ENCODE measurements around the gene SNX25. TPM values are rescaled to one million over a fixed set of nuclear protein-coding genes. Genes with fewer than 3 reads are reported as not detected.
A peak's percentile ranks its signal among the peaks of the same experiment; 100 is the strongest.

The SNX25 gene
- total and polyA plus RNA-seq, 2 experiments from 2014 or later: 6.9 to 25.0 TPM

DNA sequence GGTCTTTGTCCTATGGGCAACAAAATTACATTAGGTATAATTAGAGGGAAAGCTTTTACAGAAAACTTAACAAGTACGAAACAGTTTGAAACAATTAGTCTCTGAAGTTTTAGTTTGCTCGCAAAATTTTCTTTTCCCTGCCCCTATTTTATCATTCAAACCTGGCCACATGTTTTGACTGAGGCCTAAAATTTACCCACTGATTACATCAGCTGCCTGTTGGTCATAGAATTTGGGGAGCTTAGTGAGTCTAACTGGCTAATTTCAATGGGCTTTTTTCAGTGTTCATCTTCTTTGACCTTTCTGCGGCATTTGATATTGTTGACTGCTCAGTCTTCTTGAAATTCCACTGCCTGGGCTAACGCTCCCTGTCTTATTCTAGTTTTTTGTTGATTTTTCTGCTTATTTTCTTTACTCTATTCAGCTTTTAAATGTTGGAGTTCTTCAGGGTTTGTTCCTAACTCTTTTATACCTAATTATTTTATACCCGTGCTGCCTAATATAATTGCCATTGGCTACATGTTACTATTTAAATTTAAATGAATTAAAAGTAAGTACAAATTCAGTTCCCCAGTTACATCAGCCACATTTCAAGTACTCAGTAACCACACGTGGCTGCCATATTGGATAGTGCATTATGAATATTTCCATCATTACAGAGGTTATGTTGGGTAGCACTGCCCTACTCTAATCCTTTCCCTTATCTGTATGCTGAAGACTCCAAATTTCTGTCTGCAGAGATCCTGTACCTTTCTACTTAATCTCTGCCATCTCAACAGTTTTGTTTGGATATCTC is 87.5 kb downstream of the SNX25 start:
- Histone ChIP-seq H3F3A (replicated peaks; ENCODE audit: low read depth) (no peaks in the 10 kb centered on the region), H3K27ac (ENCODE audit: low read depth) (no peak overlapping the region; the same call in 1 of the 2 replicates), H3K9me2 (ENCODE audit: insufficient read depth) (peaks cover 11% of the 10 kb centered on the region), H3K4me3 (no peak overlapping the region), H3K27me3 (ENCODE audit: insufficient read depth) (no peaks in the 10 kb centered on the region), H3K79me2 (replicated peaks; ENCODE audit: insufficient read depth) (no peaks in the 10 kb centered on the region), H3K4me1 (ENCODE audit: insufficient read depth) (peaks cover 7% of the 10 kb centered on the region), H4K20me1 (replicated peaks; ENCODE audit: insufficient read depth) (no peaks in the 10 kb centered on the region), H3K4me2 (no peak overlapping the region), H2AFZ (no peak overlapping the region), H3K36me3 (ENCODE audit: insufficient read depth) (no peaks in the 10 kb centered on the region)
- Mint-ChIP-seq H3K4me3 (no peak overlapping the region), H3K9me3 (no peaks in the 10 kb centered on the region), H3K4me1 (peaks cover 32% of the 10 kb centered on the region), H3K36me3 (ENCODE audit: low read depth) (peaks cover 17% of the 10 kb centered on the region; the same call in 2 of the 3 replicates), H3K27me3 (ENCODE audit: insufficient read depth, low read depth, poor library complexity) (peaks cover 5% of the 10 kb centered on the region), H3K27ac (peak overlapping the region; percentile 57; the same call in 1 of the 2 replicates)
- TF ChIP-seq ZNF114 (CRISPR knock-in tag; IDR thresholded peaks at IDR 0.05) (no peak), ZNF331 (CRISPR knock-in tag; IDR thresholded peaks at IDR 0.05; ENCODE audit: low read depth) (no peak), CREB1 (CRISPR knock-in tag; IDR thresholded peaks at IDR 0.05; ENCODE audit: low read depth) (no peak), JUNB (IDR thresholded peaks at IDR 0.05; ENCODE audit: unreplicated experiment) (no peak), POLR2AphosphoS5 (IDR thresholded peaks at IDR 0.05; ENCODE audit: low read depth) (no peak), EZH2phosphoT487 (IDR thresholded peaks at IDR 0.05; ENCODE audit: unreplicated experiment) (no peak), NANOG (IDR thresholded peaks at IDR 0.05; ENCODE audit: borderline replicate concordance) (no peak), EZH2 (IDR thresholded peaks at IDR 0.05; ENCODE audit: low read depth, unreplicated experiment) (no peak), STAT1 (IDR thresholded peaks at IDR 0.05; ENCODE audit: unreplicated experiment) (no peak)
- TF ChIP-seq, protein P1, sequence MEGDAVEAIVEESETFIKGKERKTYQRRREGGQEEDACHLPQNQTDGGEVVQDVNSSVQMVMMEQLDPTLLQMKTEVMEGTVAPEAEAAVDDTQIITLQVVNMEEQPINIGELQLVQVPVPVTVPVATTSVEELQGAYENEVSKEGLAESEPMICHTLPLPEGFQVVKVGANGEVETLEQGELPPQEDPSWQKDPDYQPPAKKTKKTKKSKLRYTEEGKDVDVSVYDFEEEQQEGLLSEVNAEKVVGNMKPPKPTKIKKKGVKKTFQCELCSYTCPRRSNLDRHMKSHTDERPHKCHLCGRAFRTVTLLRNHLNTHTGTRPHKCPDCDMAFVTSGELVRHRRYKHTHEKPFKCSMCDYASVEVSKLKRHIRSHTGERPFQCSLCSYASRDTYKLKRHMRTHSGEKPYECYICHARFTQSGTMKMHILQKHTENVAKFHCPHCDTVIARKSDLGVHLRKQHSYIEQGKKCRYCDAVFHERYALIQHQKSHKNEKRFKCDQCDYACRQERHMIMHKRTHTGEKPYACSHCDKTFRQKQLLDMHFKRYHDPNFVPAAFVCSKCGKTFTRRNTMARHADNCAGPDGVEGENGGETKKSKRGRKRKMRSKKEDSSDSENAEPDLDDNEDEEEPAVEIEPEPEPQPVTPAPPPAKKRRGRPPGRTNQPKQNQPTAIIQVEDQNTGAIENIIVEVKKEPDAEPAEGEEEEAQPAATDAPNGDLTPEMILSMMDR (conservative IDR thresholded peaks at IDR 0.05; ENCODE audit: low read depth in 2 of 2): no peak
- TF ChIP-seq, protein P2, sequence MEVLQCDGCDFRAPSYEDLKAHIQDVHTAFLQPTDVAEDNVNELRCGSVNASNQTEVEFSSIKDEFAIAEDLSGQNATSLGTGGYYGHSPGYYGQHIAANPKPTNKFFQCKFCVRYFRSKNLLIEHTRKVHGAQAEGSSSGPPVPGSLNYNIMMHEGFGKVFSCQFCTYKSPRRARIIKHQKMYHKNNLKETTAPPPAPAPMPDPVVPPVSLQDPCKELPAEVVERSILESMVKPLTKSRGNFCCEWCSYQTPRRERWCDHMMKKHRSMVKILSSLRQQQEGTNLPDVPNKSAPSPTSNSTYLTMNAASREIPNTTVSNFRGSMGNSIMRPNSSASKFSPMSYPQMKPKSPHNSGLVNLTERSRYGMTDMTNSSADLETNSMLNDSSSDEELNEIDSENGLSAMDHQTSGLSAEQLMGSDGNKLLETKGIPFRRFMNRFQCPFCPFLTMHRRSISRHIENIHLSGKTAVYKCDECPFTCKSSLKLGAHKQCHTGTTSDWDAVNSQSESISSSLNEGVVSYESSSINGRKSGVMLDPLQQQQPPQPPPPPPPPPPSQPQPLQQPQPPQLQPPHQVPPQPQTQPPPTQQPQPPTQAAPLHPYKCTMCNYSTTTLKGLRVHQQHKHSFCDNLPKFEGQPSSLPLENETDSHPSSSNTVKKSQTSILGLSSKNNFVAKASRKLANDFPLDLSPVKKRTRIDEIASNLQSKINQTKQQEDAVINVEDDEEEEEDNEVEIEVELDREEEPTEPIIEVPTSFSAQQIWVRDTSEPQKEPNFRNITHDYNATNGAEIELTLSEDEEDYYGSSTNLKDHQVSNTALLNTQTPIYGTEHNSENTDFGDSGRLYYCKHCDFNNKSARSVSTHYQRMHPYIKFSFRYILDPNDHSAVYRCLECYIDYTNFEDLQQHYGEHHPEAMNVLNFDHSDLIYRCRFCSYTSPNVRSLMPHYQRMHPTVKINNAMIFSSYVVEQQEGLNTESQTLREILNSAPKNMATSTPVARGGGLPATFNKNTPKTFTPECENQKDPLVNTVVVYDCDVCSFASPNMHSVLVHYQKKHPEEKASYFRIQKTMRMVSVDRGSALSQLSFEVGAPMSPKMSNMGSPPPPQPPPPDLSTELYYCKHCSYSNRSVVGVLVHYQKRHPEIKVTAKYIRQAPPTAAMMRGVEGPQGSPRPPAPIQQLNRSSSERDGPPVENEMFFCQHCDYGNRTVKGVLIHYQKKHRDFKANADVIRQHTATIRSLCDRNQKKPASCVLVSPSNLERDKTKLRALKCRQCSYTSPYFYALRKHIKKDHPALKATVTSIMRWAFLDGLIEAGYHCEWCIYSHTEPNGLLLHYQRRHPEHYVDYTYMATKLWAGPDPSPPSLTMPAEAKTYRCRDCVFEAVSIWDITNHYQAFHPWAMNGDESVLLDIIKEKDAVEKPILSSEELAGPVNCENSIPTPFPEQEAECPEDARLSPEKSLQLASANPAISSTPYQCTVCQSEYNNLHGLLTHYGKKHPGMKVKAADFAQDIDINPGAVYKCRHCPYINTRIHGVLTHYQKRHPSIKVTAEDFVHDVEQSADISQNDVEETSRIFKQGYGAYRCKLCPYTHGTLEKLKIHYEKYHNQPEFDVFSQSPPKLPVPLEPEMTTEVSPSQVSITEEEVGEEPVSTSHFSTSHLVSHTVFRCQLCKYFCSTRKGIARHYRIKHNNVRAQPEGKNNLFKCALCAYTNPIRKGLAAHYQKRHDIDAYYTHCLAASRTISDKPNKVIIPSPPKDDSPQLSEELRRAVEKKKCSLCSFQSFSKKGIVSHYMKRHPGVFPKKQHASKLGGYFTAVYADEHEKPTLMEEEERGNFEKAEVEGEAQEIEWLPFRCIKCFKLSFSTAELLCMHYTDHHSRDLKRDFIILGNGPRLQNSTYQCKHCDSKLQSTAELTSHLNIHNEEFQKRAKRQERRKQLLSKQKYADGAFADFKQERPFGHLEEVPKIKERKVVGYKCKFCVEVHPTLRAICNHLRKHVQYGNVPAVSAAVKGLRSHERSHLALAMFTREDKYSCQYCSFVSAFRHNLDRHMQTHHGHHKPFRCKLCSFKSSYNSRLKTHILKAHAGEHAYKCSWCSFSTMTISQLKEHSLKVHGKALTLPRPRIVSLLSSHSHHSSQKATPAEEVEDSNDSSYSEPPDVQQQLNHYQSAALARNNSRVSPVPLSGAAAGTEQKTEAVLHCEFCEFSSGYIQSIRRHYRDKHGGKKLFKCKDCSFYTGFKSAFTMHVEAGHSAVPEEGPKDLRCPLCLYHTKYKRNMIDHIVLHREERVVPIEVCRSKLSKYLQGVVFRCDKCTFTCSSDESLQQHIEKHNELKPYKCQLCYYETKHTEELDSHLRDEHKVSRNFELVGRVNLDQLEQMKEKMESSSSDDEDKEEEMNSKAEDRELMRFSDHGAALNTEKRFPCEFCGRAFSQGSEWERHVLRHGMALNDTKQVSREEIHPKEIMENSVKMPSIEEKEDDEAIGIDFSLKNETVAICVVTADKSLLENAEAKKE (CRISPR knock-in tag; IDR thresholded peaks at IDR 0.05): no peak
- TF ChIP-seq, protein P3, sequence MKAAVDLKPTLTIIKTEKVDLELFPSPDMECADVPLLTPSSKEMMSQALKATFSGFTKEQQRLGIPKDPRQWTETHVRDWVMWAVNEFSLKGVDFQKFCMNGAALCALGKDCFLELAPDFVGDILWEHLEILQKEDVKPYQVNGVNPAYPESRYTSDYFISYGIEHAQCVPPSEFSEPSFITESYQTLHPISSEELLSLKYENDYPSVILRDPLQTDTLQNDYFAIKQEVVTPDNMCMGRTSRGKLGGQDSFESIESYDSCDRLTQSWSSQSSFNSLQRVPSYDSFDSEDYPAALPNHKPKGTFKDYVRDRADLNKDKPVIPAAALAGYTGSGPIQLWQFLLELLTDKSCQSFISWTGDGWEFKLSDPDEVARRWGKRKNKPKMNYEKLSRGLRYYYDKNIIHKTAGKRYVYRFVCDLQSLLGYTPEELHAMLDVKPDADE (IDR thresholded peaks at IDR 0.05): no peak
- TF ChIP-seq, protein P4, sequence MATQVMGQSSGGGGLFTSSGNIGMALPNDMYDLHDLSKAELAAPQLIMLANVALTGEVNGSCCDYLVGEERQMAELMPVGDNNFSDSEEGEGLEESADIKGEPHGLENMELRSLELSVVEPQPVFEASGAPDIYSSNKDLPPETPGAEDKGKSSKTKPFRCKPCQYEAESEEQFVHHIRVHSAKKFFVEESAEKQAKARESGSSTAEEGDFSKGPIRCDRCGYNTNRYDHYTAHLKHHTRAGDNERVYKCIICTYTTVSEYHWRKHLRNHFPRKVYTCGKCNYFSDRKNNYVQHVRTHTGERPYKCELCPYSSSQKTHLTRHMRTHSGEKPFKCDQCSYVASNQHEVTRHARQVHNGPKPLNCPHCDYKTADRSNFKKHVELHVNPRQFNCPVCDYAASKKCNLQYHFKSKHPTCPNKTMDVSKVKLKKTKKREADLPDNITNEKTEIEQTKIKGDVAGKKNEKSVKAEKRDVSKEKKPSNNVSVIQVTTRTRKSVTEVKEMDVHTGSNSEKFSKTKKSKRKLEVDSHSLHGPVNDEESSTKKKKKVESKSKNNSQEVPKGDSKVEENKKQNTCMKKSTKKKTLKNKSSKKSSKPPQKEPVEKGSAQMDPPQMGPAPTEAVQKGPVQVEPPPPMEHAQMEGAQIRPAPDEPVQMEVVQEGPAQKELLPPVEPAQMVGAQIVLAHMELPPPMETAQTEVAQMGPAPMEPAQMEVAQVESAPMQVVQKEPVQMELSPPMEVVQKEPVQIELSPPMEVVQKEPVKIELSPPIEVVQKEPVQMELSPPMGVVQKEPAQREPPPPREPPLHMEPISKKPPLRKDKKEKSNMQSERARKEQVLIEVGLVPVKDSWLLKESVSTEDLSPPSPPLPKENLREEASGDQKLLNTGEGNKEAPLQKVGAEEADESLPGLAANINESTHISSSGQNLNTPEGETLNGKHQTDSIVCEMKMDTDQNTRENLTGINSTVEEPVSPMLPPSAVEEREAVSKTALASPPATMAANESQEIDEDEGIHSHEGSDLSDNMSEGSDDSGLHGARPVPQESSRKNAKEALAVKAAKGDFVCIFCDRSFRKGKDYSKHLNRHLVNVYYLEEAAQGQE (IDR thresholded peaks at IDR 0.05; ENCODE audit: unreplicated experiment): no peak
- DNase-seq (ENCODE audit: low spot score) (no peak), ATAC-seq (no peak)

Measured in GM23338 (cell line).